ENCODE results near the gene SASS6.

The SASS6 gene

GRCh38 chr1:100162881-100163280 lies 30.2 kb upstream of the SASS6 start:
- no peak overlapping the region for H3K4me3 ChIP-seq (ENCODE audit: low read depth, low read length)
- no peak for TF ChIP-seq CTCF (conservative IDR thresholded peaks at IDR 0.05; ENCODE audit: low read depth, low read length)
- DNase-seq (ENCODE audit: low read depth): no peak

GRCh38 chr1:100152271-100152670 lies 19.5 kb upstream of the SASS6 start:
- TF ChIP-seq CTCF (conservative IDR thresholded peaks at IDR 0.05; ENCODE audit: low read depth, low read length): no peak
- no peak overlapping the region for H3K4me3 ChIP-seq (ENCODE audit: low read depth, low read length)
- DNase-seq (ENCODE audit: low read depth): no peak

- TF ChIP-seq CTCF (conservative IDR thresholded peaks at IDR 0.05; ENCODE audit: low read depth, low read length): no peak
- no peak for DNase-seq (ENCODE audit: low read depth)
- no peak overlapping the region for H3K4me3 ChIP-seq (ENCODE audit: low read depth, low read length)
These were observed 18.9 kb upstream of the SASS6 start for GRCh38 chr1:100151679-100152078.

- TF ChIP-seq CTCF (conservative IDR thresholded peaks at IDR 0.05; ENCODE audit: low read depth, low read length): no peak
- no peak for DNase-seq (ENCODE audit: low read depth)
These were observed 15.1 kb upstream of the SASS6 start for GRCh38 chr1:100147875-100148274.

GRCh38 chr1:100146958-100147357 lies 14.2 kb upstream of the SASS6 start:
- TF ChIP-seq CTCF (conservative IDR thresholded peaks at IDR 0.05; ENCODE audit: low read depth, low read length): no peak
- DNase-seq (ENCODE audit: low read depth): no peak

More at GRCh38 chr1:100147875-100148274, 15.1 kb upstream of the SASS6 start:
- H3K4me3 ChIP-seq (ENCODE audit: low read depth, low read length): no peak overlapping the region

GRCh38 chr1:100145116-100145515 lies 12.4 kb upstream of the SASS6 start:
- DNase-seq (ENCODE audit: low read depth): no peak
- no peak for TF ChIP-seq CTCF (conservative IDR thresholded peaks at IDR 0.05; ENCODE audit: low read depth, low read length)

More at GRCh38 chr1:100146958-100147357, 14.2 kb upstream of the SASS6 start:
- no peak overlapping the region for H3K4me3 ChIP-seq (ENCODE audit: low read depth, low read length)

GRCh38 chr1:100142343-100142742 lies 9.6 kb upstream of the SASS6 start:
- no peak for DNase-seq (ENCODE audit: low read depth)
- TF ChIP-seq CTCF (conservative IDR thresholded peaks at IDR 0.05; ENCODE audit: low read depth, low read length): no peak
- no peak overlapping the region for H3K4me3 ChIP-seq (ENCODE audit: low read depth, low read length)

More at GRCh38 chr1:100145116-100145515, 12.4 kb upstream of the SASS6 start:
- no peak overlapping the region for H3K4me3 ChIP-seq (ENCODE audit: low read depth, low read length)
